Measurements from ENCODE around the gene RAG1. TPM values are rescaled to one million over a fixed set of nuclear protein-coding genes. Genes with fewer than 3 reads are reported as not detected.

RAG1 gene
- total RNA-seq, 2 donors from 2014 or later = 0.25 to 0.55 TPM

GRCh38 chr11:36569095-36569494, 1.3 kb downstream of the RAG1 start:
- Mint-ChIP-seq H3K4me1 (ENCODE audit: low read depth in 2 of 2) (peaks cover 7 to 8% of the 10 kb centered on the region in 2 donors), H3K4me3 (no peak overlapping the region), H3K27ac (no peak overlapping the region), H3K27me3 (peaks cover 5 to 17% of the 10 kb centered on the region in 2 donors), H3K9me3 (no peaks in the 10 kb centered on the region), H3K36me3 (no peaks in the 10 kb centered on the region)
- ATAC-seq = no peak
- DNase-seq (ENCODE audit: low spot score) = no peak

- no peak overlapping the region for H3K27ac Mint-ChIP-seq
- peaks cover 4 to 5% of the 10 kb centered on the region in 2 donors for H3K27me3 Mint-ChIP-seq
- H3K4me1 Mint-ChIP-seq (ENCODE audit: low read depth in 2 of 2) = no peaks in the 10 kb centered on the region
- no peak overlapping the region for H3K4me3 Mint-ChIP-seq
- H3K9me3 Mint-ChIP-seq = no peaks in the 10 kb centered on the region
- DNase-seq (ENCODE audit: low spot score) (no peak), ATAC-seq (no peak)
- H3K36me3 Mint-ChIP-seq = no peaks in the 10 kb centered on the region
Observed at GRCh38 chr11:36574486-36574885, 6.7 kb downstream of the RAG1 start.

GRCh38 chr11:36577373-36577772, 9.6 kb downstream of the RAG1 start:
- no peaks in the 10 kb centered on the region for H3K27me3 Mint-ChIP-seq
- no peaks in the 10 kb centered on the region for H3K9me3 Mint-ChIP-seq
- no peak overlapping the region for H3K4me3 Mint-ChIP-seq
- no peaks in the 10 kb centered on the region for H3K36me3 Mint-ChIP-seq
- no peaks in the 10 kb centered on the region for H3K4me1 Mint-ChIP-seq (ENCODE audit: low read depth in 2 of 2)
- H3K27ac Mint-ChIP-seq = no peak overlapping the region
- no peak for ATAC-seq
- no peak for DNase-seq (ENCODE audit: low spot score)

- Mint-ChIP-seq H3K27me3 (no peaks in the 10 kb centered on the region), H3K4me3 (no peak overlapping the region), H3K4me1 (ENCODE audit: low read depth in 2 of 2) (no peaks in the 10 kb centered on the region), H3K36me3 (no peaks in the 10 kb centered on the region), H3K9me3 (no peaks in the 10 kb centered on the region), H3K27ac (no peak overlapping the region)
- ATAC-seq = no peak
- DNase-seq (ENCODE audit: low spot score) = no peak
Observed at GRCh38 chr11:36577859-36578258, 10.1 kb downstream of the RAG1 start.

GRCh38 chr11:36578458-36578857, 10.7 kb downstream of the RAG1 start:
- Mint-ChIP-seq H3K4me3 (no peak overlapping the region), H3K27me3 (peaks cover 0 to 2% of the 10 kb centered on the region in 2 donors), H3K9me3 (no peaks in the 10 kb centered on the region), H3K27ac (no peak overlapping the region), H3K36me3 (no peaks in the 10 kb centered on the region), H3K4me1 (ENCODE audit: low read depth in 2 of 2) (no peaks in the 10 kb centered on the region)
- no peak for DNase-seq (ENCODE audit: low spot score)
- ATAC-seq = no peak

- Mint-ChIP-seq H3K4me3 (no peak overlapping the region), H3K27ac (no peak overlapping the region), H3K9me3 (no peaks in the 10 kb centered on the region), H3K27me3 (peaks cover 6 to 8% of the 10 kb centered on the region in 2 donors), H3K36me3 (no peaks in the 10 kb centered on the region), H3K4me1 (ENCODE audit: low read depth in 2 of 2) (no peaks in the 10 kb centered on the region)
- no peak for ATAC-seq
- DNase-seq (ENCODE audit: low spot score) = no peak
Observed at GRCh38 chr11:36581536-36581935, 13.7 kb downstream of the RAG1 start.

GRCh38 chr11:36583667-36584066, 15.9 kb downstream of the RAG1 start:
- Mint-ChIP-seq H3K4me3 (no peak overlapping the region), H3K4me1 (ENCODE audit: low read depth in 2 of 2) (no peaks in the 10 kb centered on the region), H3K27me3 (peaks cover 15 to 20% of the 10 kb centered on the region in 2 donors), H3K36me3 (no peaks in the 10 kb centered on the region), H3K27ac (no peak overlapping the region), H3K9me3 (no peaks in the 10 kb centered on the region)
- ATAC-seq = no peak
- no peak for DNase-seq (ENCODE audit: low spot score)

- Mint-ChIP-seq H3K27me3 (peaks cover 25 to 38% of the 10 kb centered on the region in 2 donors), H3K9me3 (no peaks in the 10 kb centered on the region), H3K36me3 (no peaks in the 10 kb centered on the region), H3K27ac (no peak overlapping the region), H3K4me1 (ENCODE audit: low read depth in 2 of 2) (no peaks in the 10 kb centered on the region), H3K4me3 (no peak overlapping the region)
- ATAC-seq (no peak), DNase-seq (ENCODE audit: low spot score) (no peak)
Observed at GRCh38 chr11:36586543-36586942, 18.7 kb downstream of the RAG1 start.

GRCh38 chr11:36588099-36588498, 20.3 kb downstream of the RAG1 start:
- no peak overlapping the region for H3K4me3 Mint-ChIP-seq
- no peak overlapping the region for H3K27ac Mint-ChIP-seq
- peaks cover 30 to 44% of the 10 kb centered on the region in 2 donors for H3K27me3 Mint-ChIP-seq
- H3K4me1 Mint-ChIP-seq (ENCODE audit: low read depth in 2 of 2) = no peaks in the 10 kb centered on the region
- no peaks in the 10 kb centered on the region for H3K36me3 Mint-ChIP-seq
- DNase-seq (ENCODE audit: low spot score) (no peak), ATAC-seq (no peak)
- no peaks in the 10 kb centered on the region for H3K9me3 Mint-ChIP-seq

GRCh38 chr11:36590513-36590912, 22.7 kb downstream of the RAG1 start:
- H3K36me3 Mint-ChIP-seq = no peaks in the 10 kb centered on the region
- DNase-seq (ENCODE audit: low spot score) = no peak

GRCh38 chr11:36591433-36591832, 23.6 kb downstream of the RAG1 start:
- H3K9me3 Mint-ChIP-seq = no peaks in the 10 kb centered on the region

More at GRCh38 chr11:36590513-36590912, 22.7 kb downstream of the RAG1 start:
- ATAC-seq = no peak
- no peaks in the 10 kb centered on the region for H3K9me3 Mint-ChIP-seq
- no peak overlapping the region for H3K4me3 Mint-ChIP-seq
- H3K27me3 Mint-ChIP-seq = peaks cover 35 to 67% of the 10 kb centered on the region in 2 donors
- peaks cover 6 to 11% of the 10 kb centered on the region in 2 donors for H3K4me1 Mint-ChIP-seq (ENCODE audit: low read depth in 2 of 2)
- no peak overlapping the region for H3K27ac Mint-ChIP-seq

GRCh38 chr11:36594316-36594989, 26.6 kb downstream of the RAG1 start, which contains the start of gene IFTAP:
Gene IFTAP, plus strand, starts transcription at chr11:36594502. Its CDS starts 15,602 bp downstream, at chr11:36610104.
- H3K4me3 Mint-ChIP-seq = peak within 1 kb of the TSS; percentile 85
- DNase-seq (ENCODE audit: low spot score) = no peak
- H3K27ac Mint-ChIP-seq = no peak within 1 kb of the TSS
- H3K4me1 Mint-ChIP-seq (ENCODE audit: low read depth in 2 of 2) = peaks cover 6 to 11% of the 10 kb centered on the region in 2 donors
- peaks cover 24 to 44% of the 10 kb centered on the region in 2 donors for H3K27me3 Mint-ChIP-seq
- H3K36me3 Mint-ChIP-seq = no peaks in the 10 kb centered on the region
- no peaks in the 10 kb centered on the region for H3K9me3 Mint-ChIP-seq
- ATAC-seq = peak; percentile 71 to 81

More at GRCh38 chr11:36591433-36591832, 23.6 kb downstream of the RAG1 start:
- Mint-ChIP-seq H3K27me3 (peaks cover 31 to 63% of the 10 kb centered on the region in 2 donors), H3K4me1 (ENCODE audit: low read depth in 2 of 2) (peaks cover 6 to 11% of the 10 kb centered on the region in 2 donors), H3K4me3 (no peak overlapping the region), H3K36me3 (no peaks in the 10 kb centered on the region), H3K27ac (no peak overlapping the region)
- ATAC-seq (no peak), DNase-seq (ENCODE audit: low spot score) (no peak)

- Mint-ChIP-seq H3K36me3 (no peaks in the 10 kb centered on the region), H3K4me1 (ENCODE audit: low read depth in 2 of 2) (peaks cover 6 to 11% of the 10 kb centered on the region in 2 donors), H3K4me3 (no peak overlapping the region), H3K27ac (no peak overlapping the region), H3K27me3 (peaks cover 12 to 38% of the 10 kb centered on the region in 2 donors), H3K9me3 (no peaks in the 10 kb centered on the region)
- no peak for ATAC-seq
- DNase-seq (ENCODE audit: low spot score) = no peak
Observed at GRCh38 chr11:36596880-36597279, 29.1 kb downstream of the RAG1 start.

GRCh38 chr11:36598051-36598450, 30.2 kb downstream of the RAG1 start, which contains the start of gene RAG2:
Gene RAG2, minus strand, starts transcription at chr11:36598236. Its CDS starts 4,068 bp downstream, at chr11:36594168.
- H3K4me1 Mint-ChIP-seq (ENCODE audit: low read depth in 2 of 2) = peaks cover 6 to 11% of the 10 kb centered on the region in 2 donors
- H3K27ac Mint-ChIP-seq = no peak within 1 kb of the TSS
- ATAC-seq (no peak), DNase-seq (ENCODE audit: low spot score) (no peak)
- no peak within 1 kb of the TSS for H3K4me3 Mint-ChIP-seq
- H3K9me3 Mint-ChIP-seq = no peaks in the 10 kb centered on the region
- peaks cover 11 to 43% of the 10 kb centered on the region in 2 donors for H3K27me3 Mint-ChIP-seq
- no peaks in the 10 kb centered on the region for H3K36me3 Mint-ChIP-seq

All from natural killer cell treated with Interleukin-12 subunit alpha and Interleukin-12 subunit beta and Interleukin-15 and Interleukin-18, amount 100 ng/mL, for 72 hours (primary cell).